Retinal pigment epithelial cell (primary cell): ENCODE data around the gene DOCK2.

Source experiments
- DNase-seq: peaks from one replicate; pipeline ENCODE4 v3.0.0-alpha.2; 2010; ENCODE audit warnings: low read depth
- H3K4me3 ChIP-seq: 2 replicates; pipeline ENCODE4 v1.5.1; 2011; ENCODE audit warnings: mild to moderate bottlenecking, low read length, control low read depth, moderate library complexity
- CTCF ChIP-seq: conservative IDR thresholded peaks from 2 replicates; pipeline ENCODE4 v1.5.1; 2011; ENCODE audit warnings: low read depth, low read length, control low read depth, inconsistent platforms

The DOCK2 gene

GRCh38 chr5:169756071-169756765 lies 119.1 kb downstream of the DOCK2 start:
- TF ChIP-seq CTCF: no peak
- no peak for DNase-seq
- no peak overlapping the region for H3K4me3 ChIP-seq

DNA sequence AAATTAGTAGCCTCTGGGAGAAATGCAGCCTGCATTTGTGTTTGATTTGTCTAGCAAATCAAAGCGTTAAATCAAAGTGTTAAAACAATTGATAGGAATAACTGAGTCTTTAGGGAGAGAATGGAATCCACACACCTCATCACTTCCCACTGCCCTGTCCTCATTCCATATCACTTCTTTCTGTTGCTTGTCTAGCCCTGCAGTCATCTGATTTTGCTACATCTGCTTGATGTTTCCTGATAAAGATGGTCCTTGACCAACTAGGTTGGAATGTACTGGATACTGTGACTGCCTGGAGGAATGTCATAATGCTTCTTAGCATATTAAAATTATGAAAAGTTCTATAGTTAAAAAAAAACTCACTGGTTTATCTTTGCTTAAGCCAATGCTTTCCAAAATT lies 119.9 kb downstream of the DOCK2 start:
- no peak overlapping the region for H3K4me3 ChIP-seq
- TF ChIP-seq CTCF: no peak
- no peak for DNase-seq

GRCh38 chr5:169758886-169759285 lies 121.8 kb downstream of the DOCK2 start:
- no peak for TF ChIP-seq CTCF
- DNase-seq: no peak

DNA sequence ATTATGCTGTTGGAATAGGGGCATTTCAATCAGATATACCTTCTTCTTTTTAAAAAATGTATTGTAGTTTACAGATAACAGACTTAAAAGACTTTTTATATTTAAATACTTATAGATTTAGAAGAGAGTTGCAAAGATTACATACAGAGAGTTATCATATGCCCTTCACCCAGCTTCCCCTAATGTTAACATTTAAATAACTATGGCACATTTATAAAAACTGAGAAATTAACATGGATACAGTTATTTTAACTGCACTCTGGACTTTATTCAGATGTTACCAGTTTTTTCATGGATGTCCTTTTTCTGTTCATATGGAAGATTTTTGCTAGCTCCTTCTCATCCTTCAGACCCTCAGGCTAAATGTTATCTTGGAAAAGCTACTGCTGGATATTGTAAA lies 123.2 kb downstream of the DOCK2 start:
- no peak overlapping the region for H3K4me3 ChIP-seq
- TF ChIP-seq CTCF: no peak
- DNase-seq: no peak

More at GRCh38 chr5:169758886-169759285, 121.8 kb downstream of the DOCK2 start:
- H3K4me3 ChIP-seq: no peak overlapping the region

DNA sequence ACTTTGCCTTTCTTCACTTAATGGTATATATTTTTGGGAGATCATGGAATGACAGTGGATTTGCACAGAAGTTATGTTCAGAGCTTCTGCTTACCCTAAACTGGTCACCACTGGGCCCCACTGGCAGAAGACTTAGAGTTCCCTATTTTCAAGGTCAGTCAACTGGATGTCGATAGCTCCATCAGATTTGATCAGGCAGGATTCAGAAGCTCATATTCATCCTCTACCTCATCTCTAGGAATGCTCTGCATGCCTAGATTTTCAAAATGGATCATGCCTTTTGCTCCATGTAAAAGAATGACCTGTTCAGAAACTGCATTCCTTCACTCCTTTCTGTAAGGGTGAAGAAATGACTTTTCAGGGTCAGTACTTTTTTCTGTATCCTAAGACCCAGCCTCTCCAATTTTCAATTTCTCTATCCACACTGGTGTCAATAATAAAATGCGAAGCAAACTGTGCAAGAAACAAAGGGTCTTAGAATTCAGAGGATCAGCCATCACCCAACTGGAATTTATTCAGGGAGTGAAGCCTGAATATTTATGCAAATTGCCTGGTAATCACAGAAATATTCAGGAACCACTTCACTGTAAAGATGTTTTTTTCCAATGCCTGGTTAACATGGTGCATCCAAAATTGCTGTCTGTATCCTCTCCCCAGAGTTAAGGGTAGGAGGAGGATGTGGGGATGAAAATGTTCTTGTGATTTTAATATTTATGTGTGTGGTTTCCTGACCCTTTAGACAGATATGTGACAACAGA lies 125.4 kb downstream of the DOCK2 start:
- DNase-seq: peak; percentile 27
- H3K4me3 ChIP-seq: no peak overlapping the region
- TF ChIP-seq CTCF: no peak

GRCh38 chr5:169763376-169764017 lies 126.4 kb downstream of the DOCK2 start:
- no peak for DNase-seq
- no peak overlapping the region for H3K4me3 ChIP-seq
- no peak for TF ChIP-seq CTCF
